SIG-M5 treated with dmso at 0.1 percent for 504 hours (cell line): ENCODE measurements around the gene CYTH1.

ENCODE experiments used
- DNase-seq: peaks from one replicate; lab custom pipeline; 2025; ENCODE audit not compliant: unreplicated experiment; lab: John Stamatoyannopoulos, UW

Gene CYTH1

DNA sequence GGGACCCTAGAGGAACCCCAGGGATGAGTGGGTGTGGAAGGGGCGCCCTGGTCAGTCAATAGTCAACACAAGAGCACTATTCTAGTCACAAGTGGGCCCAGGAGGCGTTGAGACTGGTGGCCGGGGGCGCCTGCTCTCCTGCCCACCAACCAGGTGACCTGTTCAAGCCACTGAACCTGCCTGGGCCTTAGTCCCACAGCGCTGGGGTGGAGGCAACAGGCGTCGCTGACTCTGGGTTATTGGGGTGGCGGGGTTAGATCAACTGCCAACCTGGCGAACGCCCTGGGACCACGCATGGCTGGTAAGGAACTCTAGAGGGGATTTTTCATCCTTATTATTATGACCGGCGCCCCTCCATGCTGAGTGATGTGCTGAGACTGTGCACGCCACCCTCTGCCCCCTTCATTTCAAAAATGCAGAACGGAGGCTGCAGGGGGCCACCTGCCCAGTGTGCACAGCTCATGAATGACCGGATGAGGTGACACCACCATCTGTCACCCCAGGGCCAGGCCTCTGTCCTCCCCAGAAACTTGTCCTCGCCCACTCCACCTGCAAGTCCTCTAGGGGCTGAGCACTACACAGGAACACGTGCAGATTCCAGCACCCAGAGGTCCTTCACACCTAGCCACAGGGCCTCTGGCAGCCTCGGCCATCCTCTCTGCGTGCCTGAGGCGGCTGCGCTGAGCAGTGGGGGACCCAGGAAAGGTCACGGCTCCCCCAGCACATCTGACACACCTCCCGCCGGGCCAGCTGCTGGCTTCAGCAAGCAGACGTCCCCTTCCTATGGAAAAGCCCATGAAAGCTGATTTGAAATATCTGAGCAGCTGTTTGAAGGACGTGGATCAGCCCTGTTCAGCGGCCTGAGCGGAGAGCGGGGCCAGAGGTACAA lies 153.3 kb downstream of the CYTH1 start:
- no peak for DNase-seq

- no peak for DNase-seq
Observed at GRCh38 chr17:78624324-78625151, 157.5 kb downstream of the CYTH1 start.
